HG02981 (cell line): Measurements from ENCODE around the gene MS4A6E.

ENCODE experiments used
- ATAC-seq: cut with Tn5 transposase; IDR thresholded peaks from one replicate; pipeline ENCODE4 v1.9.1; 2021; ENCODE audit warnings: mild to moderate bottlenecking, moderate library complexity; ENCODE audit not compliant: unreplicated experiment

MS4A6E gene

DNA sequence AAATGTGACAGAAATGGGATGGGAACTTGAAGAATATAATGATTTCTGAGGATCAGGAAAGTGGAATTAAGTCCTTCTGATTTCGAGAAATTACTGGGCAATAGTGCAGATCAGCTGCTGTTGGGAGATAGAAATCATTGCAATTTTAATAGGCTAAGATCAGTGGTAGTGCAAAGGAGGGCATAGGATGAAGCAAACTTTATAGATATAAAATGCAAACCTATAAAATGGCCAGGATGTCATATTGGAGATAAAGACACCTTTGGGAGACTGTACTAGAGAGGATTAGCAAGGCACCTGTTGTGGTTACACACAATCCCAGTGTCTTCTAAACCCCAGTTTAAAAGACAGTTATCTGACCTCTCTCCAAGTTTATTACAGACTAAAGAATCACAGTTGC is 44.8 kb downstream of the MS4A6E start:
- no peak for ATAC-seq

- ATAC-seq: no peak
Measured at GRCh38 chr11:60372767-60373166, 45.7 kb downstream of the MS4A6E start.

- no peak for ATAC-seq
Measured at GRCh38 chr11:60375316-60375715, 48.3 kb downstream of the MS4A6E start.

- no peak for ATAC-seq
Measured at GRCh38 chr11:60376601-60377000, 49.5 kb downstream of the MS4A6E start.

DNA sequence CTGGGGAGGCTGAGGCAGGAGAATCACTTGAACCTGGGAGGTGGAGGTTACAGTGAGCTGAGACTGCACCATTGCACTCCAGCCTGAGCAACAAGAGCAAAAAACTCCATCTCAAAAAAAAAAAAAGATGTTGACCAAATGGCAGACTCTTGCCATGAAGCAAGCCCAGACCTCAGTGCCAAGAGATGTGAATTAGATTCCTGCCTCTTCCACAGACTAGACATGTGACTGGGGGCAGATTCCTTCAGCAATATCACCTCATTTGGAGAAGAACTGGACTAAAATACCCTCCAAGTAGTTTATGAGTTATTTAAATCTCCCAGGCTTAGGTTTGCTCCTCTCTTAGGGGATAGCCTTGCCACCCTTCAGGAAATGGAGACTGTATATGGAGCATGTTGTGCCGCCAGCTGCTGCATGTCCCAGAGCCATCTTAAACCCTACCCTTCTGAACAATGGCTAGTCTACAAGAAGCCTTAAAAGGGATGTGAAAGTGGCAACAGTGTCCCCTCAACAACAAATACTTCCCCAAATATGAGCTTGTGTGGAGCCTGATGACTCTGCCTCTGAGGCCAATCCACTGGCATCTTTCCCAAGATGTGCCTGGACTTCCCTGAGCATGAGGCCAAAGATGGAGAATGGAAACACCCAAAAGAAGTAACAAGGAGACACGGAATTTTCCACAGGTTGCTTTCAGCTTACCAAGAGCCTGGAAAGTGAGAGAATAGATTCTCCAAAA is 50.5 kb downstream of the MS4A6E start:
- peak; percentile 41 for ATAC-seq

DNA sequence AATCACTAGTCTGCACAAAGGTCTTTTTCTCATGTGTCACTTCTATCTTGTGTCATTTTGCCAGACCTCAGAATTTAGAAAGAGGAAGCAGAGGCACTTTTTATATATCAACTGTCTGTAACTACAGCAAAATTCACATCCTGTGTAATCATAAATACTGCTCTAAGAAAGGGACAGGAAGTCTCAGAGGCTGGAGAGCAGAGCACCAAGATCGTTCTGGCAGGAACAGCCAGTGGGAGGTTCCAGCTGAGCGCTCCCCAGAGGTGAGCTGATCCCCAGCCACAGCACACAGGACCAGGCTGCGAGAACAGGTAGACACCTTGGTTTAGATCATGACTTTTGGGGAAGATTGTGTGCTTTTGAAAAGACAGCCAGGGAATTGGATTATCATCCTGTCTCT is 51.3 kb downstream of the MS4A6E start, which contains the start of gene MS4A7:
TSS of gene MS4A7 (plus strand) at position 179 of the 400 bp plus-strand sequence. CDS start 4,610 bp downstream, outside the sequence.
- peak; percentile 86 for ATAC-seq

DNA sequence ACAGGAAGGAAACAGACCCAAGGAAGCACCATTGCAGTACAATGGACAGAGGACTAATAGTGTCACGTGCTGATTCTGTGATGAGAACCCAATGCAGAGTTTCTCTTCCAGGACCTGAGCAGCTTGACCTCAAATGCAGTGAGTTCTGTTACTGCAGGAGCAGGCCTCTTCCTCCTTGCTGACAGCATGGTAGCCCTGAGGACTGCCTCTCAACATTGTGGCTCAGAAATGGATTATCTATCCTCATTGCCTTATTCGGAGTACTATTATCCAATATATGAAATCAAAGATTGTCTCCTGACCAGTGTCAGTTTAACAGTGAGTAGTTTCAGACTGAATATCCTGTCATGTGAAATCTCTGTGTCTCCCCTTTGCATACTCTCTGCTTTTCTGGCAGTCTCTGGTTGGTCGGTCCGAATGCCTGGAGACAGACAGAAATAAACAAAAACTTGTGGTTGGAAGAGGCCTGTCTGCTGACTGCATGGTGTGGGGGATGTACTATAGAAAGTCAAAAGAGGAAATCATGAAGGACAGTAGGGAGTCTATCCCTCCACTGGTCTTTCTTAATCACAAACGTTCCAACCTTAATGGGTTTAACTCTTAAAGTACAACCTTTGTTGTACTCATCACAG is 62.3 kb downstream of the MS4A6E start:
- peak; percentile 95 for ATAC-seq

GRCh38 chr11:60390419-60390818 is 63.4 kb downstream of the MS4A6E start:
- ATAC-seq: no peak
